A673 (cell line): ENCODE results near the gene OR8U1. TPM values are rescaled to one million over a fixed set of nuclear protein-coding genes. Genes with fewer than 3 reads are reported as not detected.
"Not testable (repeated sequence)": the region's sequence is repeated elsewhere in the genome, so short reads cannot be mapped to it uniquely, and the experiment has no call there.

Experiments
- BruUV-seq: library from RNA; stranded (reverse); fragments of 400-500 nt; replicated peaks from 2 replicates; lab custom pipeline; 2021; lab: Mats Ljungman, UMichigan
- CTCF ChIA-PET: fragments of 300-600 bp; sonication (Branson Sonifier 250); formaldehyde crosslinking; loops from one replicate; lab custom pipeline; 2022; ENCODE audit warnings: antibody characterized with exemption; lab: Charles Lee
- POLR2A ChIA-PET: fragments of 300-600 bp; sonication (Branson Sonifier 250); formaldehyde crosslinking; loops from one replicate; lab custom pipeline; 2022; ENCODE audit warnings: antibody characterized with exemption; ENCODE audit not compliant: low non-redundant PET; lab: Charles Lee
- DNase-seq: peaks from one replicate; pipeline ENCODE4 v3.0.0-alpha.2; 2015; ENCODE audit warnings: low spot score
- H3K27ac ChIP-seq: fragments of 200-600 bp; sonication (generic); 2 replicates; pipeline ENCODE4 v1.5.1; 2016; ENCODE audit warnings: mixed run types, low read depth, mild to moderate bottlenecking, mixed read lengths, antibody characterized with exemption, low read length; ENCODE audit not compliant: poor library complexity, severe bottlenecking
- H3K27me3 ChIP-seq: fragments of 200-600 bp; sonication (generic); replicated peaks from 2 replicates; pipeline ENCODE4 v1.6.1; 2017; ENCODE audit warnings: mixed run types, low read depth, mild to moderate bottlenecking, mixed read lengths, antibody characterized with exemption, low read length; ENCODE audit not compliant: insufficient read depth, poor library complexity
- H3K36me3 ChIP-seq: fragments of 200-600 bp; sonication (generic); 2 replicates; pipeline ENCODE4 v1.6.1; 2016; ENCODE audit warnings: mixed run types, mild to moderate bottlenecking, mixed read lengths, antibody characterized with exemption, low read length; ENCODE audit not compliant: insufficient read depth, poor library complexity, severe bottlenecking
- H3K4me1 ChIP-seq: fragments of 200-600 bp; sonication (generic); 2 replicates; pipeline ENCODE4 v1.6.1; 2017; ENCODE audit warnings: mixed run types, mild to moderate bottlenecking, mixed read lengths, antibody characterized with exemption, low read length; ENCODE audit not compliant: insufficient read depth, poor library complexity, severe bottlenecking
- H3K4me3 ChIP-seq: fragments of 200-600 bp; sonication (generic); 2 replicates; pipeline ENCODE4 v1.5.1; 2016; ENCODE audit warnings: low read depth, mixed run types, mild to moderate bottlenecking, mixed read lengths, low read length; ENCODE audit not compliant: poor library complexity, severe bottlenecking
- H3K9me3 ChIP-seq: fragments of 200-600 bp; sonication (generic); 2 replicates; pipeline ENCODE4 v1.6.1; 2016; ENCODE audit warnings: mixed run types, low read depth, mild to moderate bottlenecking, mixed read lengths, antibody characterized with exemption, low read length; ENCODE audit not compliant: poor library complexity, severe bottlenecking
- CTCF ChIP-seq: fragments of 300-800, 200-600 bp; sonication (generic); conservative IDR thresholded peaks from 2 replicates; pipeline ENCODE4 v1.5.1; 2017; ENCODE audit warnings: low read depth, mild to moderate bottlenecking, antibody characterized with exemption, low read length, moderate library complexity, mixed read lengths
- EZH2 ChIP-seq: fragments of 200-600 bp; sonication (generic); IDR thresholded peaks from 2 replicates; pipeline ENCODE4 v1.6.1; 2017; ENCODE audit warnings: borderline replicate concordance, low read depth, mild to moderate bottlenecking, mixed read lengths, antibody characterized with exemption, low read length; ENCODE audit not compliant: poor library complexity, severe bottlenecking
- intact Hi-C: fragments of 100-400 bp; cut with micrococcal nuclease; formaldehyde crosslinking; loops from one replicate; pipeline ENCODE4 v1.10.0; 2022; ENCODE audit not compliant: unreplicated experiment
- total RNA-seq: library from RNA; stranded (reverse); gene quantifications from 2 replicates; pipeline ENCODE4 v1.2.3, GENCODE V29; 2021

The OR8U1 gene
- total RNA-seq, 1 experiment from 2014 or later = not detected

GRCh38 chr11:56380120-56380519 lies 4.7 kb downstream of the OR8U1 start:
- H3K9me3 ChIP-seq = peaks cover 5% of the 10 kb centered on the region
- no peak for DNase-seq
- intact Hi-C loops = no loop called here
- H3K27me3 ChIP-seq = no peaks in the 10 kb centered on the region
- H3K4me3 ChIP-seq = no peak overlapping the region
- H3K27ac ChIP-seq = no peak overlapping the region
- BruUV-seq = no TSS peak
- no peak for TF ChIP-seq CTCF
- TF ChIP-seq EZH2 = no peak
- POLR2A ChIA-PET = no interaction called here
- no peaks in the 10 kb centered on the region for H3K4me1 ChIP-seq
- H3K36me3 ChIP-seq = no peaks in the 10 kb centered on the region
- CTCF ChIA-PET = no interaction called here

GRCh38 chr11:56394381-56394780 lies 19.0 kb downstream of the OR8U1 start:
- no peaks in the 10 kb centered on the region for H3K36me3 ChIP-seq
- H3K9me3 ChIP-seq = peaks cover 3% of the 10 kb centered on the region
- H3K27me3 ChIP-seq = no peaks in the 10 kb centered on the region
- BruUV-seq = no TSS peak
- DNase-seq = no peak
- no peaks in the 10 kb centered on the region for H3K4me1 ChIP-seq
- H3K27ac ChIP-seq = no peak overlapping the region
- intact Hi-C loops = no loop called here
- TF ChIP-seq EZH2 (no peak), CTCF (no peak)
- CTCF ChIA-PET = no interaction called here
- H3K4me3 ChIP-seq = no peak overlapping the region
- POLR2A ChIA-PET = no interaction called here

- DNase-seq = no peak
- intact Hi-C loops = no loop called here
- H3K9me3 ChIP-seq = peaks cover 3% of the 10 kb centered on the region
- POLR2A ChIA-PET = no interaction called here
- H3K27ac ChIP-seq = no peak overlapping the region
- CTCF ChIA-PET = no interaction called here
- no peaks in the 10 kb centered on the region for H3K36me3 ChIP-seq
- H3K27me3 ChIP-seq = no peaks in the 10 kb centered on the region
- no peak for TF ChIP-seq CTCF
- TF ChIP-seq EZH2 = no peak
- no peaks in the 10 kb centered on the region for H3K4me1 ChIP-seq
- no peak overlapping the region for H3K4me3 ChIP-seq
- no TSS peak for BruUV-seq
Observed at GRCh38 chr11:56396047-56396446, 20.6 kb downstream of the OR8U1 start.

- H3K27ac ChIP-seq, DNase-seq, POLR2A ChIA-PET, H3K4me1 ChIP-seq, H3K4me3 ChIP-seq, H3K36me3 ChIP-seq, CTCF ChIA-PET, H3K27me3 ChIP-seq, BruUV-seq, intact Hi-C loops: not testable (repeated sequence)
- peaks cover 18% of the 10 kb centered on the region for H3K9me3 ChIP-seq
Observed at GRCh38 chr11:56401858-56402461, 26.5 kb downstream of the OR8U1 start.
